Gastroesophageal sphincter (tissue), 3 donors: ENCODE data around the gene NACA.

Experiments used
- POLR2A ChIP-seq, 2 donors: fragments of 450-650 bp; IDR thresholded peaks; one replicate each; pipeline ENCODE4 v1.6.1; 2017; ENCODE audit warnings: antibody characterized with exemption in 2 of 2, mild to moderate bottlenecking in 2 of 2, moderate library complexity in 1 of 2
- POLR2AphosphoS5 ChIP-seq: sonication (generic); formaldehyde crosslinking; IDR thresholded peaks from one replicate; pipeline ENCODE4 v1.6.1; 2017; ENCODE audit warnings: antibody characterized with exemption
- TF ChIP-seq, protein P1 (sequence below), 4 experiments: fragments of 200-600 bp in 2 of 4; fragments of 450-650 bp in 2 of 4; sonication (generic) in 1 of 4; IDR thresholded peaks; one replicate each; pipeline ENCODE4 v1.5.1; 2017 to 2019; ENCODE audit warnings: antibody characterized with exemption in 4 of 4, mild to moderate bottlenecking in 2 of 4, moderate library complexity in 2 of 4

DNA sequence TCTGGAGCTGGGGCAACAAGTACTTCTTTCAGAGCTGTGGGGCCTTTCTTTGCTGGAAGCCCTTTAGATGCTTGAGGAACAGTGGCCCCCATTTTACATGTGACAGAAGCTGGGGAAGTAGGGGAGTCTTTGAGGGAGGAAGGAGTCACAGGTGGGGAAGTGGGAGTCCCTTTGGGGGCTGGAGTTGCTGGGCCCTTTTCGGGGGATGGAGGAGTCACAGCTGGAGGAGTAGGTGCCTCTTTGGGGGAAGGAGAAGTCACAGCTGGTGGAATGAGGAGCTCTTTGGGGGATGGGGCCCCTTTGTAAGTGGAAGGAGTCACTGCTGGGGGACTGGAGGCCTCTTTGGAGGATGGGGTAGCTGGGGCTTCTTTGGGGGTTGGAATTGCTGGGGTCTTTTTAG lies 8.6 kb downstream of the NACA start:
- TF ChIP-seq POLR2A (IDR thresholded peaks at IDR 0.05) (no peak), POLR2AphosphoS5 (no peak)
- TF ChIP-seq, protein P1, sequence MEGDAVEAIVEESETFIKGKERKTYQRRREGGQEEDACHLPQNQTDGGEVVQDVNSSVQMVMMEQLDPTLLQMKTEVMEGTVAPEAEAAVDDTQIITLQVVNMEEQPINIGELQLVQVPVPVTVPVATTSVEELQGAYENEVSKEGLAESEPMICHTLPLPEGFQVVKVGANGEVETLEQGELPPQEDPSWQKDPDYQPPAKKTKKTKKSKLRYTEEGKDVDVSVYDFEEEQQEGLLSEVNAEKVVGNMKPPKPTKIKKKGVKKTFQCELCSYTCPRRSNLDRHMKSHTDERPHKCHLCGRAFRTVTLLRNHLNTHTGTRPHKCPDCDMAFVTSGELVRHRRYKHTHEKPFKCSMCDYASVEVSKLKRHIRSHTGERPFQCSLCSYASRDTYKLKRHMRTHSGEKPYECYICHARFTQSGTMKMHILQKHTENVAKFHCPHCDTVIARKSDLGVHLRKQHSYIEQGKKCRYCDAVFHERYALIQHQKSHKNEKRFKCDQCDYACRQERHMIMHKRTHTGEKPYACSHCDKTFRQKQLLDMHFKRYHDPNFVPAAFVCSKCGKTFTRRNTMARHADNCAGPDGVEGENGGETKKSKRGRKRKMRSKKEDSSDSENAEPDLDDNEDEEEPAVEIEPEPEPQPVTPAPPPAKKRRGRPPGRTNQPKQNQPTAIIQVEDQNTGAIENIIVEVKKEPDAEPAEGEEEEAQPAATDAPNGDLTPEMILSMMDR (IDR thresholded peaks at IDR 0.05) = no peak
